Psoas muscle (tissue), 8 donors: ENCODE measurements around the gene AK4. TPM values are rescaled to one million over a fixed set of nuclear protein-coding genes. Genes with fewer than 3 reads are reported as not detected.

ENCODE experiments used
- ATAC-seq, 4 donors: fragments of 200-7000 bp; cut with Tn5 transposase; one replicate each; pipeline ENCODE4 v1.9.1; 2020; ENCODE audit warnings: moderate library complexity in 3 of 4, mild to moderate bottlenecking in 2 of 4
- DNase-seq, 2 donors: peaks; one replicate each; pipeline ENCODE4 v3.0.0-alpha.2; 2020
- H3K27ac ChIP-seq: fragments of 200-600 bp; one replicate; pipeline ENCODE4 v1.8.0; 2022
- H3K27me3 ChIP-seq, 3 donors: fragments of 200-600 bp in 1 of 3; one replicate each; pipeline versions ENCODE4 v1.6.1 to v1.8.0; 2013 to 2022; ENCODE audit warnings: low read length in 2 of 3, mild to moderate bottlenecking in 2 of 3, moderate library complexity in 1 of 3; ENCODE audit not compliant: insufficient read depth in 3 of 3
- H3K36me3 ChIP-seq, 2 donors: fragments of 200-600 bp in 1 of 2; one replicate each; pipeline versions ENCODE4 v1.6.1 to v1.8.0; 2013 to 2022; ENCODE audit warnings: low read depth in 1 of 2, mild to moderate bottlenecking in 1 of 2, moderate library complexity in 1 of 2; ENCODE audit not compliant: insufficient read depth in 1 of 2
- H3K4me1 ChIP-seq: fragments of 200-600 bp; one replicate; pipeline ENCODE4 v1.8.0; 2022
- H3K4me3 ChIP-seq: fragments of 200-600 bp; one replicate; pipeline ENCODE4 v1.8.0; 2022; ENCODE audit warnings: mild to moderate bottlenecking
- H3K9me3 ChIP-seq: fragments of 200-600 bp; one replicate; pipeline ENCODE4 v1.8.0; 2022
- CTCF ChIP-seq: fragments of 200-600 bp; IDR thresholded peaks from one replicate; pipeline ENCODE4 v1.8.0; 2022; ENCODE audit warnings: antibody characterized with exemption
- WGBS, 3 donors: extraction: QIAGEN DNeasy Blood & Tissue Kit; methylation state at CpG; one replicate each; pipeline versions ENCODE4 v1.1.6 to v1.1.7; 2013; 5-methylcytosine and 5-hydroxymethylcytosine counted together
- intact Hi-C, 2 donors: fragments of 100-400 bp; cut with DNase I; formaldehyde crosslinking; loops; one replicate each; pipeline versions ENCODE4 v1.11.0 to v1.14.2; 2022
- polyA plus RNA-seq, 3 donors: library from polyadenylated mRNA; stranded (reverse); fragments of 200-250 nt; gene quantifications; one replicate each; pipeline ENCODE4 v1.2.3, GENCODE V29; 2013
- total RNA-seq, 4 donors: library from RNA; stranded (reverse); fragmentation: NEBNext Ultra II Directional in 2 of 4; extraction: Animal tissue kit (Norgen Biotek cat#: 25700) in 2 of 4; gene quantifications; one replicate each; pipeline versions ENCODE4 v1.2.1 to v1.2.4, GENCODE V29; 2021 to 2023
- donor health status: healthy with polysubstance abuse.
- donor health status: DM: no; HTN: no; CAD: no; lungs with moderate emphysema.
- donor health status: Bipolar disorder and iron deficiency.
- donor health status: healthy.
- donor health status: DM: yes; HTN: yes; CAD: no.
- donor health status: DM: no; HTN: no; CAD: no.
- donor health status: DM: no; HTN: no; CAD: no.
- donor health status: DM: yes; HTN: yes; CAD: no.

Gene AK4
- total and polyA plus RNA-seq, 7 donors: 0.37 to 29.0 (median 1.4) TPM

- WGBS, 3 donors: 91 to 96% (median 93%) methylated on average over 5 of the region's 5 CpGs
- TF ChIP-seq CTCF: no peak
- H3K36me3 ChIP-seq: no peaks in the 10 kb centered on the region
- H3K4me3 ChIP-seq: no peak overlapping the region
- intact Hi-C loops: loop anchor here in 1 of 2 donors (10.0 kb wide), 1 partner anchor 465 kb away; no protein-coding TSS in a partner anchor
- no peaks in the 10 kb centered on the region for H3K27me3 ChIP-seq
- no peak overlapping the region for H3K27ac ChIP-seq
- ATAC-seq: no peak
- no peaks in the 10 kb centered on the region for H3K4me1 ChIP-seq
- H3K9me3 ChIP-seq: no peaks in the 10 kb centered on the region
- DNase-seq: no peak
These were observed 81.8 kb downstream of the AK4 start for GRCh38 chr1:65229754-65230339.

- intact Hi-C loops: loop anchor here in 1 of 2 donors (10.0 kb wide), 1 partner anchor 464 kb away; no protein-coding TSS in a partner anchor
- WGBS, 3 donors: 87 to 94% (median 90%) methylated on average over 1 of the region's 1 CpG
- TF ChIP-seq CTCF: no peak
These were observed 82.9 kb downstream of the AK4 start for GRCh38 chr1:65230731-65231481.

GRCh38 chr1:65231718-65232330 is 83.8 kb downstream of the AK4 start:
- peaks cover 8% of the 10 kb centered on the region for H3K9me3 ChIP-seq
- H3K36me3 ChIP-seq: no peaks in the 10 kb centered on the region
- WGBS, 3 donors: 54 to 60% (median 57%) methylated on average over 4 of the region's 4 CpGs
- DNase-seq (no peak), ATAC-seq (no peak)
- intact Hi-C loops: loop anchor here in 1 of 2 donors (10.0 kb wide), 1 partner anchor 463 kb away; no protein-coding TSS in a partner anchor
- no peaks in the 10 kb centered on the region for H3K4me1 ChIP-seq
- H3K4me3 ChIP-seq: no peak overlapping the region
- H3K27me3 ChIP-seq: peaks cover 0 to 2% (median 0%) of the 10 kb centered on the region in 3 donors
- TF ChIP-seq CTCF: no peak
- H3K27ac ChIP-seq: no peak overlapping the region

More at GRCh38 chr1:65230731-65231481, 82.9 kb downstream of the AK4 start:
- no peak for ATAC-seq
- no peak for DNase-seq
- Histone ChIP-seq H3K4me3 (no peak overlapping the region), H3K9me3 (peaks cover under 1% of the 10 kb centered on the region), H3K4me1 (no peaks in the 10 kb centered on the region), H3K27ac (no peak overlapping the region), H3K36me3 (no peaks in the 10 kb centered on the region), H3K27me3 (peaks cover 0 to 2% (median 0%) of the 10 kb centered on the region in 3 donors)

DNA sequence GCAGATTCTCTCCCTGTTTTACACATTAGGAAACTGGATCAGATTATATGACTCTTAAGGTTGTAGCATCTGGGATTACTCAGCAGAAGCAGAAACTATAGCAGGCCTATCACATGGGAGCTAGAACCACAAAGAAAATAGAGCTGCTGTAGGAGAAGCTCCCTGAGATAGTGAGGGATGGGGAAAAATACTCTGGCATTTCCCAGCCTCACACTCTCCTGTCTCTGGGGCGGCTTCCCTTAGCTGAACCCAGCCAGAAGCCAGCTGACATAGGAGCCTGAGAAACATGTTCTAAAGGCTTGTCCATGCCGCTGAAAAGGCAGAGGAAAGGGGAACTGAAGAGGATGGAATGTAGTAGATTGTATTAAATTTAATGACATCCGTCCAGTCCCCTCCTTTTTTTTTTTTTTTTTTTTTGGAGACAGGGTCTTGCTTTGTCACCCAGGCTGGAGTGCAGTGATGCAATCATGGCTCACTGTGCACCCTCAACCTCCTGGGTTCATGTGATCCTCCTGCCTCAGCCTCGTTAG is 84.5 kb downstream of the AK4 start:
- no peak overlapping the region for H3K4me3 ChIP-seq
- intact Hi-C loops: loop anchor here in 1 of 2 donors (10.0 kb wide), 1 partner anchor 462 kb away; no protein-coding TSS in a partner anchor
- H3K4me1 ChIP-seq: no peaks in the 10 kb centered on the region
- 69 to 73% (median 71%) methylated on average over 4 of the region's 4 CpGs for WGBS, 3 donors
- no peaks in the 10 kb centered on the region for H3K36me3 ChIP-seq
- no peak for TF ChIP-seq CTCF
- no peak overlapping the region for H3K27ac ChIP-seq
- peaks cover 0 to 2% (median 0%) of the 10 kb centered on the region in 3 donors for H3K27me3 ChIP-seq
- DNase-seq (no peak), ATAC-seq (no peak)
- peaks cover 14% of the 10 kb centered on the region for H3K9me3 ChIP-seq
